ENCODE data around the gene CTAGE9. TPM values are rescaled to one million over a fixed set of nuclear protein-coding genes. Genes with fewer than 3 reads are reported as not detected.

Gene CTAGE9
- total and polyA plus RNA-seq, 2 donors (not counting 1 experiment from before 2014, with no cell fraction given): not detected

- intact Hi-C loops (cut with micrococcal nuclease): no loop called here
- Mint-ChIP-seq H3K9me3 (ENCODE audit: insufficient read depth) (no peaks in the 10 kb centered on the region), H3K27ac (no peak overlapping the region), H3K27me3 (peaks cover 2% of the 10 kb centered on the region), H3K4me1 (no peaks in the 10 kb centered on the region), H3K4me3 (no peak overlapping the region)
- H3K4me2 ChIP-seq (replicated peaks; ENCODE audit: low read depth, low read length, poor library complexity, severe bottlenecking): no peak overlapping the region
- CTCF ChIA-PET: interaction anchor here (1.1 kb wide), 1 partner anchor 35 kb away, joined by 3 read pairs; no protein-coding TSS in a partner anchor
- no peaks in the 10 kb centered on the region for H3K79me2 ChIP-seq (ENCODE audit: control insufficient read depth, insufficient read depth, low read length)
- no peak for ATAC-seq (ENCODE audit: low read depth)
- no peaks in the 10 kb centered on the region for H3K36me3 ChIP-seq (replicated peaks in 1 of 2; ENCODE audit: control extremely low read depth in 1 of 2, control insufficient read depth in 1 of 2, extremely low read depth in 1 of 2, insufficient read depth in 2 of 2, low read length in 1 of 2)
- no peaks in the 10 kb centered on the region for H4K20me1 ChIP-seq (ENCODE audit: control insufficient read depth, insufficient read depth, low read length, poor library complexity, severe bottlenecking)
- H3K9ac ChIP-seq (ENCODE audit: low read length): no peak overlapping the region
- no peaks in the 10 kb centered on the region for H3K4me1 ChIP-seq (ENCODE audit: control insufficient read depth in 2 of 2, insufficient read depth in 2 of 2, low read length in 2 of 2)
- H2AFZ ChIP-seq (ENCODE audit: insufficient read depth, low read depth, low read length, poor library complexity, severe bottlenecking): no peak overlapping the region
- no peak overlapping the region for H3K4me3 ChIP-seq (ENCODE audit: control extremely low read depth in 1 of 5, extremely low read depth in 1 of 5, insufficient read depth in 1 of 5, low read depth in 2 of 5, low read length in 4 of 5)
- no peak overlapping the region for H3K27ac ChIP-seq (ENCODE audit: low read length in 2 of 2)
- H3K9me3 ChIP-seq (ENCODE audit: control extremely low read depth in 1 of 3, control insufficient read depth in 2 of 3, insufficient read depth in 1 of 3, low read length in 2 of 3): no peaks in the 10 kb centered on the region
- TF ChIP-seq EZH2 (IDR thresholded peaks at IDR 0.05; ENCODE audit: borderline replicate concordance, insufficient read depth, low read depth, low read length, poor library complexity, severe bottlenecking) (no peak), CTCF (IDR thresholded peaks at IDR 0.05) (no peak)
- no CpG with 5 or more reads among the region's 4 CpGs for WGBS (ENCODE audit: insufficient coverage)
- DNase-seq: no peak
- POLR2A ChIA-PET: no interaction called here
- H3K27me3 ChIP-seq (replicated peaks in 1 of 4; ENCODE audit: control extremely low read depth in 1 of 4, control insufficient read depth in 3 of 4, insufficient read depth in 4 of 4, low read length in 3 of 4): no peaks in the 10 kb centered on the region
Observed at GRCh38 chr6:131729550-131729949, 18.7 kb upstream of the CTAGE9 start.

DNA sequence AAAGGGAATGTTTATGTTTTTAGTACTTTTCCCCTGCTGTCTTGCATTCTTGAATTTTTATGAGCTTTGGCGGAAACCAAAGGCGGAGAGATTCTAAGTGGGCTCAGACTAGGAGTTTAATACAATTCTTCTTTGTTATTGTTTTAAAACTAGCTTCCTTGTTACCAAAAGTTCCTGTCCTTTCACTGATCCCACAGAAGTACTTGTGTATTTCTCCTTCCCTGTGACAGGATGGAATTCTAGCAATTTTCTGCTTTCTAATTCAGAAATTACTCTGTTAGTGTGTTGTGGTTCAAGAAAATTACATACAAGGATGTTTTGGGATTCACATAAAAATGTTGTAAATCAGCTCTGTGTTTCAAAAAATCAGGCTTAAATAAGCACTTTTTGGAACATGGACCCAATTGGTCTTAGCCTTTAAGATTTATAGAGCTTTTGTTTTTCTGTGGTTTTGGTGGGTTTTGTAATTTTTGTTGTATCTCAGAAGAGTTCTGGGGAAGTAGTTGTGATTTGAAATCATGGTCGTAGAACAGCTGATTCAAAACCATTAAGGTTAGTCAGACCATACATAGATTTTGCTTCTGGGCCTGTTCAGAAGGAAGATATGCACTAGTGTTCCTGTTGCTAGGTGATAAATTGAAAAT, 17.6 kb upstream of the CTAGE9 start:
- Histone ChIP-seq H3K27me3 (replicated peaks in 1 of 4; ENCODE audit: control extremely low read depth in 1 of 4, control insufficient read depth in 3 of 4, insufficient read depth in 4 of 4, low read length in 3 of 4) (no peaks in the 10 kb centered on the region), H3K4me2 (replicated peaks; ENCODE audit: low read depth, low read length, poor library complexity, severe bottlenecking) (no peak overlapping the region), H3K36me3 (replicated peaks in 1 of 2; ENCODE audit: control extremely low read depth in 1 of 2, control insufficient read depth in 1 of 2, extremely low read depth in 1 of 2, insufficient read depth in 2 of 2, low read length in 1 of 2) (no peaks in the 10 kb centered on the region), H3K9me3 (ENCODE audit: control extremely low read depth in 1 of 3, control insufficient read depth in 2 of 3, insufficient read depth in 1 of 3, low read length in 2 of 3) (no peaks in the 10 kb centered on the region), H3K27ac (ENCODE audit: low read length in 2 of 2) (no peak overlapping the region), H3K9ac (ENCODE audit: low read length) (no peak overlapping the region), H2AFZ (ENCODE audit: insufficient read depth, low read depth, low read length, poor library complexity, severe bottlenecking) (no peak overlapping the region), H3K79me2 (ENCODE audit: control insufficient read depth, insufficient read depth, low read length) (no peaks in the 10 kb centered on the region), H4K20me1 (ENCODE audit: control insufficient read depth, insufficient read depth, low read length, poor library complexity, severe bottlenecking) (no peaks in the 10 kb centered on the region), H3K4me1 (ENCODE audit: control insufficient read depth in 2 of 2, insufficient read depth in 2 of 2, low read length in 2 of 2) (no peaks in the 10 kb centered on the region), H3K4me3 (ENCODE audit: control extremely low read depth in 1 of 5, extremely low read depth in 1 of 5, insufficient read depth in 1 of 5, low read depth in 2 of 5, low read length in 4 of 5) (no peak overlapping the region)
- Mint-ChIP-seq H3K4me1 (no peaks in the 10 kb centered on the region), H3K9me3 (ENCODE audit: insufficient read depth) (no peaks in the 10 kb centered on the region), H3K4me3 (no peak overlapping the region), H3K27me3 (peaks cover 2% of the 10 kb centered on the region), H3K27ac (no peak overlapping the region)
- intact Hi-C loops (cut with micrococcal nuclease): no loop called here
- ATAC-seq (ENCODE audit: low read depth) (no peak), DNase-seq (no peak)
- ChIA-PET CTCF (interaction anchor here (1.1 kb wide), 1 partner anchor 33 kb away, joined by 3 read pairs; no protein-coding TSS in a partner anchor), POLR2A (no interaction called here)
- WGBS (ENCODE audit: insufficient coverage): no CpG with 5 or more reads among the region's 3 CpGs
- no peak for TF ChIP-seq CTCF (IDR thresholded peaks at IDR 0.05)
- TF ChIP-seq EZH2 (IDR thresholded peaks at IDR 0.05; ENCODE audit: borderline replicate concordance, insufficient read depth, low read depth, low read length, poor library complexity, severe bottlenecking): no peak
